Gastroesophageal sphincter (tissue), 4 donors: ENCODE results near the gene PRKG1. TPM values are rescaled to one million over a fixed set of nuclear protein-coding genes. Genes with fewer than 3 reads are reported as not detected.
"Not testable (repeated sequence)": the region's sequence is repeated elsewhere in the genome, so short reads cannot be mapped to it uniquely, and the experiment has no call there.

Source experiments
- ATAC-seq: fragments of 150-250 bp; one replicate; pipeline ENCODE4 v1.9.1; 2016; ENCODE audit warnings: mild to moderate bottlenecking, moderate library complexity
- H3K27ac ChIP-seq, 4 donors: fragments of 200-600 bp; sonication (generic) in 3 of 4; 1 replicate in 3 of 4; 2 replicates in 1 of 4; pipeline ENCODE4 v1.5.1; 2016 to 2019
- H3K27me3 ChIP-seq: fragments of 200-600 bp; sonication (generic); one replicate; pipeline ENCODE4 v1.5.1; 2019
- H3K36me3 ChIP-seq, 2 donors: fragments of 200-600 bp; sonication (generic); one replicate each; pipeline ENCODE4 v1.5.1; 2019; ENCODE audit warnings: control low read depth in 1 of 2
- H3K4me1 ChIP-seq, 3 donors: fragments of 200-600 bp; sonication (generic); 1 replicate in 2 of 3; 2 replicates in 1 of 3; pipeline ENCODE4 v1.5.1; 2016 to 2019; ENCODE audit warnings: control low read depth in 2 of 3
- H3K4me3 ChIP-seq, 2 donors: fragments of 200-600 bp; sonication (generic); one replicate each; pipeline ENCODE4 v1.5.1; 2019; ENCODE audit warnings: mild to moderate bottlenecking in 1 of 2, moderate library complexity in 1 of 2
- H3K9me3 ChIP-seq, 3 donors: fragments of 200-600 bp; sonication (generic); one replicate each; pipeline ENCODE4 v1.5.1; 2017 to 2019; ENCODE audit warnings: control low read depth in 2 of 3
- CTCF ChIP-seq, 4 experiments: fragments of 200-600 bp in 2 of 4; fragments of 450-650 bp in 2 of 4; sonication (generic) in 1 of 4; IDR thresholded peaks; one replicate each; pipeline ENCODE4 v1.5.1; 2017 to 2019; ENCODE audit warnings: antibody characterized with exemption in 4 of 4, mild to moderate bottlenecking in 2 of 4, moderate library complexity in 2 of 4
- EP300 ChIP-seq: sonication (generic); formaldehyde crosslinking; IDR thresholded peaks from one replicate; pipeline ENCODE4 v1.6.1; 2017; ENCODE audit warnings: antibody characterized with exemption, mild to moderate bottlenecking
- POLR2A ChIP-seq, 2 donors: fragments of 450-650 bp; IDR thresholded peaks; one replicate each; pipeline ENCODE4 v1.6.1; 2017; ENCODE audit warnings: antibody characterized with exemption in 2 of 2, mild to moderate bottlenecking in 2 of 2, moderate library complexity in 1 of 2
- POLR2AphosphoS5 ChIP-seq: sonication (generic); formaldehyde crosslinking; IDR thresholded peaks from one replicate; pipeline ENCODE4 v1.6.1; 2017; ENCODE audit warnings: antibody characterized with exemption
- WGBS, 2 donors: methylation state at CpG; one replicate each; pipeline ENCODE4 v1.1.5; 2018; ENCODE audit warnings: low coverage in 1 of 2; 5-methylcytosine and 5-hydroxymethylcytosine counted together
- total RNA-seq, 4 donors: library from RNA; depleted of rRNA; stranded (reverse); fragments of >200 nt; gene quantifications; one replicate each; pipeline ENCODE4 v1.1.0, GENCODE V29; 2016

PRKG1 gene
- total RNA-seq, 4 donors from 2014 or later, result 27.5 to 73.2 (median 39.2) TPM

- H3K4me1 ChIP-seq, result no peaks in the 10 kb centered on the region
- H3K9me3 ChIP-seq, result no peaks in the 10 kb centered on the region
- no peak for ATAC-seq
- no peak overlapping the region for H3K4me3 ChIP-seq
- H3K27me3 ChIP-seq, result no peaks in the 10 kb centered on the region
- no peak overlapping the region for H3K27ac ChIP-seq
- H3K36me3 ChIP-seq, result no peaks in the 10 kb centered on the region
- WGBS, 2 donors, result 70 to 73% methylated on average over 3 of the region's 3 CpGs
- TF ChIP-seq POLR2AphosphoS5 (no peak), CTCF (IDR thresholded peaks at IDR 0.05) (no peak), POLR2A (IDR thresholded peaks at IDR 0.05) (no peak), EP300 (no peak)
Observed at GRCh38 chr10:52198540-52198939, 1124.3 kb downstream of the PRKG1 start.

GRCh38 chr10:52204906-52205305, 1130.6 kb downstream of the PRKG1 start:
- not testable (repeated sequence) for H3K4me1 ChIP-seq, H3K27me3 ChIP-seq, H3K9me3 ChIP-seq, ATAC-seq, H3K27ac ChIP-seq, H3K4me3 ChIP-seq, H3K36me3 ChIP-seq
- WGBS, 2 donors, result 82 to 100% methylated on average over 2 to 6 of the region's 7 CpGs

- ATAC-seq, result no peak
- Histone ChIP-seq H3K9me3 (no peaks in the 10 kb centered on the region), H3K4me1 (no peaks in the 10 kb centered on the region), H3K27me3 (no peaks in the 10 kb centered on the region), H3K36me3 (no peaks in the 10 kb centered on the region), H3K27ac (no peak overlapping the region), H3K4me3 (no peak overlapping the region)
- 79 to 86% methylated on average over 2 of the region's 2 CpGs for WGBS, 2 donors
- TF ChIP-seq CTCF (IDR thresholded peaks at IDR 0.05) (no peak), POLR2A (IDR thresholded peaks at IDR 0.05) (no peak), POLR2AphosphoS5 (no peak), EP300 (no peak)
Observed at GRCh38 chr10:52208365-52208764, 1134.1 kb downstream of the PRKG1 start.

- Histone ChIP-seq H3K36me3 (no peaks in the 10 kb centered on the region), H3K9me3 (no peaks in the 10 kb centered on the region), H3K4me3 (no peak overlapping the region), H3K27me3 (no peaks in the 10 kb centered on the region), H3K4me1 (no peaks in the 10 kb centered on the region), H3K27ac (no peak overlapping the region)
- TF ChIP-seq EP300 (no peak), CTCF (IDR thresholded peaks at IDR 0.05) (no peak), POLR2AphosphoS5 (no peak), POLR2A (IDR thresholded peaks at IDR 0.05) (no peak)
- no peak for ATAC-seq
- WGBS, 2 donors, result 78% methylated on average over 6 of the region's 6 CpGs
Observed at GRCh38 chr10:52210161-52210560, 1135.9 kb downstream of the PRKG1 start.

GRCh38 chr10:52212062-52212461, 1137.8 kb downstream of the PRKG1 start:
- no peak overlapping the region for H3K27ac ChIP-seq
- ATAC-seq, result no peak
- H3K4me1 ChIP-seq, result no peaks in the 10 kb centered on the region
- H3K4me3 ChIP-seq, result no peak overlapping the region
- TF ChIP-seq POLR2AphosphoS5 (no peak), EP300 (no peak), POLR2A (IDR thresholded peaks at IDR 0.05) (no peak), CTCF (IDR thresholded peaks at IDR 0.05) (no peak)
- H3K9me3 ChIP-seq, result no peaks in the 10 kb centered on the region
- H3K36me3 ChIP-seq, result no peaks in the 10 kb centered on the region
- no peaks in the 10 kb centered on the region for H3K27me3 ChIP-seq
- 69 to 78% methylated on average over 4 of the region's 4 CpGs for WGBS, 2 donors
